ENCODE measurements around the gene TMEM179. TPM values are rescaled to one million over a fixed set of nuclear protein-coding genes. Genes with fewer than 3 reads are reported as not detected.

Gene TMEM179
- total RNA-seq, 4 donors from 2014 or later = 2.3 TPM; not detected in 3

GRCh38 chr14:104598039-104598909, 6.3 kb downstream of the TMEM179 start:
- TF ChIP-seq CTCF (IDR thresholded peaks at IDR 0.05) (no peak), POLR2A (IDR thresholded peaks at IDR 0.05) (no peak)
- Histone ChIP-seq H3K27me3 (peaks cover 0 to 3% of the 10 kb centered on the region in 2 donors), H3K4me3 (no peak overlapping the region), H3K27ac (no peak overlapping the region), H3K4me1 (no peaks in the 10 kb centered on the region), H3K9me3 (no peaks in the 10 kb centered on the region), H3K36me3 (no peaks in the 10 kb centered on the region)
- intact Hi-C loops (cut with DNase I; ENCODE audit: low total_unique reads) = no loop called here
- no peak for DNase-seq

- no peaks in the 10 kb centered on the region for H3K9me3 ChIP-seq
- intact Hi-C loops (cut with DNase I; ENCODE audit: low total_unique reads) = no loop called here
- H3K36me3 ChIP-seq = no peaks in the 10 kb centered on the region
- H3K4me3 ChIP-seq = no peak overlapping the region
- H3K4me1 ChIP-seq = no peaks in the 10 kb centered on the region
- no peak for DNase-seq
- no peak overlapping the region for H3K27ac ChIP-seq
- TF ChIP-seq CTCF (IDR thresholded peaks at IDR 0.05) = no peak
- TF ChIP-seq POLR2A (IDR thresholded peaks at IDR 0.05) = no peak
- no peaks in the 10 kb centered on the region for H3K27me3 ChIP-seq
These were observed 7.0 kb downstream of the TMEM179 start for GRCh38 chr14:104597576-104597975.

- intact Hi-C loops (cut with DNase I; ENCODE audit: low total_unique reads) = no loop called here
- H3K9me3 ChIP-seq = no peaks in the 10 kb centered on the region
- no peaks in the 10 kb centered on the region for H3K36me3 ChIP-seq
- TF ChIP-seq POLR2A (IDR thresholded peaks at IDR 0.05) (no peak), CTCF (IDR thresholded peaks at IDR 0.05) (no peak)
- no peak overlapping the region for H3K27ac ChIP-seq
- no peak for DNase-seq
- H3K27me3 ChIP-seq = no peaks in the 10 kb centered on the region
- H3K4me1 ChIP-seq = no peaks in the 10 kb centered on the region
- H3K4me3 ChIP-seq = no peak overlapping the region
These were observed 7.6 kb downstream of the TMEM179 start for GRCh38 chr14:104596927-104597351.

GRCh38 chr14:104596451-104596918, 8.1 kb downstream of the TMEM179 start:
- TF ChIP-seq POLR2A (IDR thresholded peaks at IDR 0.05) = no peak
- no peak for TF ChIP-seq CTCF (IDR thresholded peaks at IDR 0.05)
- Histone ChIP-seq H3K27me3 (no peaks in the 10 kb centered on the region), H3K4me1 (no peaks in the 10 kb centered on the region), H3K27ac (no peak overlapping the region), H3K4me3 (no peak overlapping the region), H3K9me3 (no peaks in the 10 kb centered on the region), H3K36me3 (no peaks in the 10 kb centered on the region)
- intact Hi-C loops (cut with DNase I; ENCODE audit: low total_unique reads) = no loop called here
- no peak for DNase-seq

- no peak overlapping the region for H3K4me3 ChIP-seq
- intact Hi-C loops (cut with DNase I; ENCODE audit: low total_unique reads) = no loop called here
- no peaks in the 10 kb centered on the region for H3K4me1 ChIP-seq
- H3K27me3 ChIP-seq = no peaks in the 10 kb centered on the region
- no peaks in the 10 kb centered on the region for H3K9me3 ChIP-seq
- H3K27ac ChIP-seq = no peak overlapping the region
- DNase-seq = no peak
- TF ChIP-seq POLR2A (IDR thresholded peaks at IDR 0.05) (no peak), CTCF (IDR thresholded peaks at IDR 0.05) (no peak)
- H3K36me3 ChIP-seq = no peaks in the 10 kb centered on the region
These were observed 8.6 kb downstream of the TMEM179 start for GRCh38 chr14:104595911-104596450.

Data from uterus (tissue), 4 donors.